ENCODE measurements around the gene ARHGEF6.

GRCh38 chrX:136650811-136651210 lies 129.9 kb downstream of the ARHGEF6 start:
- TF ChIP-seq CTCF (IDR thresholded peaks at IDR 0.05; ENCODE audit: low read depth, low read length) (no peak), POLR2A (IDR thresholded peaks at IDR 0.05; ENCODE audit: extremely low read depth, insufficient read length) (no peak)
